ENCODE measurements around the gene CLEC16A.

Gene CLEC16A

GRCh38 chr16:11164482-11165270 lies 220.3 kb downstream of the CLEC16A start:
- no peak for ATAC-seq

- no peak for ATAC-seq
Observed at GRCh38 chr16:11165349-11165748, 221.0 kb downstream of the CLEC16A start.

- ATAC-seq, result no peak
Observed at GRCh38 chr16:11165894-11166665, 221.7 kb downstream of the CLEC16A start.

GRCh38 chr16:11167581-11167980 lies 223.2 kb downstream of the CLEC16A start:
- ATAC-seq, result no peak

- ATAC-seq, result no peak
Observed at GRCh38 chr16:11168386-11169051, 224.2 kb downstream of the CLEC16A start.

GRCh38 chr16:11169641-11170040 lies 225.3 kb downstream of the CLEC16A start:
- ATAC-seq, result no peak

- no peak for ATAC-seq
Observed at GRCh38 chr16:11170201-11170600, 225.8 kb downstream of the CLEC16A start.

- ATAC-seq, result no peak
Observed at GRCh38 chr16:11170696-11171447, 226.5 kb downstream of the CLEC16A start.

- no peak for ATAC-seq
Observed at GRCh38 chr16:11171448-11171709, 227.0 kb downstream of the CLEC16A start.

GRCh38 chr16:11171757-11172299 lies 227.5 kb downstream of the CLEC16A start:
- no peak for ATAC-seq

GRCh38 chr16:11173426-11173825 lies 229.1 kb downstream of the CLEC16A start:
- no peak for ATAC-seq

- no peak for ATAC-seq
Observed at GRCh38 chr16:11174141-11174540, 229.8 kb downstream of the CLEC16A start.

GRCh38 chr16:11175106-11175786 lies 230.9 kb downstream of the CLEC16A start:
- no peak for ATAC-seq

- ATAC-seq, result peak; percentile 92 to 95
Observed at GRCh38 chr16:11175787-11176341, 231.5 kb downstream of the CLEC16A start.

- no peak for ATAC-seq
Observed at GRCh38 chr16:11177578-11178160, 233.3 kb downstream of the CLEC16A start.

GRCh38 chr16:11178424-11178823 lies 234.1 kb downstream of the CLEC16A start:
- no peak for ATAC-seq

GRCh38 chr16:11179574-11179973 lies 235.2 kb downstream of the CLEC16A start:
- no peak for ATAC-seq

- no peak for ATAC-seq
Observed at GRCh38 chr16:11180489-11180888, 236.1 kb downstream of the CLEC16A start.

- ATAC-seq, result no peak
Observed at GRCh38 chr16:11181242-11181898, 237.0 kb downstream of the CLEC16A start.

GRCh38 chr16:11181899-11182279 lies 237.5 kb downstream of the CLEC16A start:
- ATAC-seq, result peak; percentile 62 to 63

GRCh38 chr16:11182411-11182810 lies 238.0 kb downstream of the CLEC16A start:
- no peak for ATAC-seq

All from activated CD4-positive, CD25-positive, alpha-beta regulatory T cell treated with anti-CD3 and anti-CD28 coated beads, Interleukin-2, amount 50 U/mL, for 24 hours (primary cell).